Prostate gland (tissue), 2 donors: ENCODE data around the gene SRP9. TPM values are rescaled to one million over a fixed set of nuclear protein-coding genes. Genes with fewer than 3 reads are reported as not detected.

Source experiments
- DNase-seq: peaks from one replicate; pipeline ENCODE4 v3.0.0-alpha.2; 2019; ENCODE audit warnings: low spot score
- H3K27ac ChIP-seq, 2 donors: fragments of 200-600 bp; sonication (generic); 2 replicates each; pipeline ENCODE4 v1.5.1; 2017 to 2019
- H3K27me3 ChIP-seq: fragments of 200-600 bp; sonication (generic); replicated peaks from 2 replicates; pipeline ENCODE4 v1.5.1; 2019; ENCODE audit not compliant: insufficient read depth
- H3K36me3 ChIP-seq, 2 donors: fragments of 200-600 bp; sonication (generic); 1 replicate in 1 of 2; 2 replicates in 1 of 2; pipeline versions ENCODE4 v1.5.1 to v1.8.1; 2017 to 2019
- H3K4me1 ChIP-seq: fragments of 200-600 bp; sonication (generic); replicated peaks from 2 replicates; pipeline ENCODE4 v1.5.1; 2019
- H3K4me3 ChIP-seq, 2 donors: fragments of 200-600 bp; sonication (generic); 2 replicates each; pipeline ENCODE4 v1.5.1; 2017 to 2019
- H3K9me3 ChIP-seq: fragments of 200-600 bp; sonication (generic); 2 replicates; pipeline ENCODE4 v1.5.1; 2017
- POLR2A ChIP-seq: fragments of 450-650 bp; IDR thresholded peaks from one replicate; pipeline ENCODE4 v1.6.1; 2016; ENCODE audit warnings: antibody characterized with exemption, mild to moderate bottlenecking
- POLR2AphosphoS5 ChIP-seq: sonication (generic); formaldehyde crosslinking; IDR thresholded peaks from one replicate; pipeline ENCODE4 v1.6.1; 2017; ENCODE audit warnings: antibody characterized with exemption
- whole genome bisulfite sequencing: methylation state at CpG from one replicate; pipeline ENCODE4 v1.1.5; 2018; 5-methylcytosine and 5-hydroxymethylcytosine counted together
- intact Hi-C: fragments of 100-400 bp; cut with DNase I; formaldehyde crosslinking; loops from one replicate; pipeline ENCODE4 v1.14.2; 2022
- total RNA-seq, 2 donors: library from RNA; depleted of rRNA; stranded (reverse); fragments of >200 nt; gene quantifications; one replicate each; pipeline ENCODE4 v1.1.0, GENCODE V29; 2016
- TF ChIP-seq, protein P1 (sequence below), 4 experiments: fragments of 200-600 bp in 2 of 4; fragments of 450-650 bp in 2 of 4; sonication (generic) in 2 of 4; IDR thresholded peaks; 1 replicate in 3 of 4; 2 replicates in 1 of 4; pipeline ENCODE4 v1.5.1; 2016 to 2019; ENCODE audit warnings: antibody characterized with exemption in 4 of 4, mild to moderate bottlenecking in 2 of 4, moderate library complexity in 2 of 4

Gene SRP9
- total RNA-seq, 2 donors from 2014 or later, result 168 to 324 TPM

DNA sequence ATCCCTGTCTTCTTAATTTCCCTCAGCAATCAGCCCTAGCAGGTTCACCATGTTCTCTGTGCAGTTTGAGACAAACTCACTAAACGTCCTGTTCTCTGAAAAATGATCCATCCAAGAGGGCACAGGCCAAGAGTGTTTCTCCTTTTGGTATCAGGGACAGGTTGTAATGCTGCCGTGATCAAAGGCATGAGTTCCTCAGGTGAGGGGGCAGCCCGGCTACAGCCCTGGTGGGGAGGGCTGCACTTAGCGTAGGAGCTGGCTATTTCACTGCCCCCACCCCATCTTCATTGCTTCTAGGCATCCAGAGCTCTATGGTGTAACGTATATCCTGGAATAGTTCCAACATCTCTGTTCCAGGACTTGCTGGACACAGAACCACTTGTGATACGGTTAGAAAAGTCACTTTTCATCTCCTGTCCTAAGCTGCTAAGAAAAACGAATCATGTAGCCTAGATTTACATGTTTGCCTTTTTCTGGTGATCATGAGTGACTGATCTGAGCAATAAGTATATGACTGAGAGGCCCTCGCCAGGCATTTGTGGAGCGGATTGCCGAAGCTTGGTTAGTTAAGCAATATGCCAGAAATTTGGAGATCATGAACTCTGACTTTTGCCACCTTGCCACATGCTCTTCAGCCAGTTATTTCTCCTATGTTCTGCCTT, 41.1 kb upstream of the SRP9 start:
- no peaks in the 10 kb centered on the region for H3K27me3 ChIP-seq
- intact Hi-C loops, result no loop called here
- H3K27ac ChIP-seq, result peak overlapping the region; percentile 32 to 55
- no peak for TF ChIP-seq POLR2AphosphoS5
- TF ChIP-seq, protein P1, sequence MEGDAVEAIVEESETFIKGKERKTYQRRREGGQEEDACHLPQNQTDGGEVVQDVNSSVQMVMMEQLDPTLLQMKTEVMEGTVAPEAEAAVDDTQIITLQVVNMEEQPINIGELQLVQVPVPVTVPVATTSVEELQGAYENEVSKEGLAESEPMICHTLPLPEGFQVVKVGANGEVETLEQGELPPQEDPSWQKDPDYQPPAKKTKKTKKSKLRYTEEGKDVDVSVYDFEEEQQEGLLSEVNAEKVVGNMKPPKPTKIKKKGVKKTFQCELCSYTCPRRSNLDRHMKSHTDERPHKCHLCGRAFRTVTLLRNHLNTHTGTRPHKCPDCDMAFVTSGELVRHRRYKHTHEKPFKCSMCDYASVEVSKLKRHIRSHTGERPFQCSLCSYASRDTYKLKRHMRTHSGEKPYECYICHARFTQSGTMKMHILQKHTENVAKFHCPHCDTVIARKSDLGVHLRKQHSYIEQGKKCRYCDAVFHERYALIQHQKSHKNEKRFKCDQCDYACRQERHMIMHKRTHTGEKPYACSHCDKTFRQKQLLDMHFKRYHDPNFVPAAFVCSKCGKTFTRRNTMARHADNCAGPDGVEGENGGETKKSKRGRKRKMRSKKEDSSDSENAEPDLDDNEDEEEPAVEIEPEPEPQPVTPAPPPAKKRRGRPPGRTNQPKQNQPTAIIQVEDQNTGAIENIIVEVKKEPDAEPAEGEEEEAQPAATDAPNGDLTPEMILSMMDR (IDR thresholded peaks at IDR 0.05), result no peak
- no peak for TF ChIP-seq POLR2A
- no peaks in the 10 kb centered on the region for H3K9me3 ChIP-seq
- no peak overlapping the region for H3K4me3 ChIP-seq
- no peaks in the 10 kb centered on the region for H3K36me3 ChIP-seq
- 62% methylated on average over 10 of the region's 10 CpGs for WGBS
- H3K4me1 ChIP-seq, result no peaks in the 10 kb centered on the region
- DNase-seq, result no peak

DNA sequence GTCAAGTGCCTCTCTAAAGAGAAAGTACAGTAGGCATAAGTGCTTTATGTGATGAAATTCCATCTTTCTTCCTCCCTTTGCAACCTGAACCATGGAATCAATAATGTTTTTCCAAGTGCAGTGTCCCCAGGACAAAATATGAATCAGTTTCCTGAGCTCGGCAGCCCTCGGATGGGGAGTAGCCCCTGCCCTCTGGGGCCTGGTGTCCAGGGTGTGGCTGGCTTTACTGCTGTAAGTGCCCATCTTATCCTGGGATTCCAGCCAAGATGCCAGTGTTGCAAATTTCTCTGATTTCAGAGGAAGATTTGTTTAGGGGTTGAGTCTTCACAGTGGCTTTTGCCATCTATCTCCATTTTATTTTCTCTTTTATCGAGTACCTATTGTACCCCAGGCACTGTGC, 40.5 kb upstream of the SRP9 start:
- 53% methylated on average over 3 of the region's 3 CpGs for WGBS
- TF ChIP-seq, protein P1 (IDR thresholded peaks at IDR 0.05), result no peak
- TF ChIP-seq POLR2A, result no peak
- TF ChIP-seq POLR2AphosphoS5, result no peak
- no peaks in the 10 kb centered on the region for H3K36me3 ChIP-seq
- H3K27me3 ChIP-seq, result no peaks in the 10 kb centered on the region
- H3K4me3 ChIP-seq, result no peak overlapping the region
- no peak overlapping the region for H3K27ac ChIP-seq
- H3K9me3 ChIP-seq, result no peaks in the 10 kb centered on the region
- intact Hi-C loops, result no loop called here
- no peaks in the 10 kb centered on the region for H3K4me1 ChIP-seq
- no peak for DNase-seq

DNA sequence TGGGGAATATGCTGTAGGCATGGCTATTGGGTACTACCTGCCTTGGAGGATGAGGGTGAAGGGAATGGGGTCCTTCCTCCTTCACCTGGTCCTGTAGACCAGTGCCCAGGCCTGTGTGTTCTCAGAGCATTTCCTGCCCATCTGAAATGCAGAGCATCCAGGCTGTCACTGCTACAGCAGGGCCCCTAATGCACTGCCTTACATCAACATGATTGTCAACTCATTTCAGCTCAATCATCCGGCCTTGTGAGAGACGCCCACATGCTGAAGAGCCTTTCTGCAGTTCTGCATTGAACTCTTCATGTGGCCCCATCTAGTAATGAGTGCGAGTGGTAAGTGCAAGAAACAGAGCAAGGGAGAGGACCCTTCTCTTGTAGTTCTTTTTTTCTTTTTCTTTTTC, 39.8 kb upstream of the SRP9 start:
- H3K36me3 ChIP-seq, result no peaks in the 10 kb centered on the region
- no peaks in the 10 kb centered on the region for H3K27me3 ChIP-seq
- H3K4me3 ChIP-seq, result no peak overlapping the region
- H3K9me3 ChIP-seq, result no peaks in the 10 kb centered on the region
- WGBS, result 98% methylated on average over 3 of the region's 3 CpGs
- intact Hi-C loops, result no loop called here
- no peak for DNase-seq
- no peak overlapping the region for H3K27ac ChIP-seq
- H3K4me1 ChIP-seq, result no peaks in the 10 kb centered on the region
- TF ChIP-seq POLR2AphosphoS5, result no peak
- TF ChIP-seq, protein P1 (IDR thresholded peaks at IDR 0.05), result no peak
- TF ChIP-seq POLR2A, result no peak

DNA sequence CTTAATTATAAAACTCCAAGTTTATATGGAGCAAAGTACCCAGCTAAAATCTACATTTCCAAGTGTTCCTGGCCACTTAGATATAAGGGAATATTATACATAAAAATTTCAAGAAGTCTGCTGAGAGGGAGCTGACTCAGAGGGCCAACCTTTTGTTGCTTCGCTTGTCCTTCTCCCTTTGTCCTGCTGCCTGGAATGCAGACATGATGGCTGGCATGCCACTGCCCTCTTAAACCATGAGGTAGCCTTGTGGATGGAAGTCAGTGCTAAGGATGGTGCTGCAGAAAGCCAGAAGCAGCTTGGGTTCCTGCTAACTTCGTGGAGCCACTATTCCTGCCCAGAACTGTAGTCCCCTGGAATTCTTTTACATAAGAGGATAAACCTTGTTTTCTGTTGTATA, 38.9 kb upstream of the SRP9 start:
- intact Hi-C loops, result no loop called here
- WGBS, result 90% methylated on average over 2 of the region's 2 CpGs
- no peak overlapping the region for H3K4me3 ChIP-seq
- no peaks in the 10 kb centered on the region for H3K36me3 ChIP-seq
- TF ChIP-seq, protein P1 (IDR thresholded peaks at IDR 0.05), result no peak
- no peak for TF ChIP-seq POLR2A
- TF ChIP-seq POLR2AphosphoS5, result no peak
- no peaks in the 10 kb centered on the region for H3K9me3 ChIP-seq
- no peak overlapping the region for H3K27ac ChIP-seq
- no peaks in the 10 kb centered on the region for H3K4me1 ChIP-seq
- no peak for DNase-seq
- H3K27me3 ChIP-seq, result no peaks in the 10 kb centered on the region

DNA sequence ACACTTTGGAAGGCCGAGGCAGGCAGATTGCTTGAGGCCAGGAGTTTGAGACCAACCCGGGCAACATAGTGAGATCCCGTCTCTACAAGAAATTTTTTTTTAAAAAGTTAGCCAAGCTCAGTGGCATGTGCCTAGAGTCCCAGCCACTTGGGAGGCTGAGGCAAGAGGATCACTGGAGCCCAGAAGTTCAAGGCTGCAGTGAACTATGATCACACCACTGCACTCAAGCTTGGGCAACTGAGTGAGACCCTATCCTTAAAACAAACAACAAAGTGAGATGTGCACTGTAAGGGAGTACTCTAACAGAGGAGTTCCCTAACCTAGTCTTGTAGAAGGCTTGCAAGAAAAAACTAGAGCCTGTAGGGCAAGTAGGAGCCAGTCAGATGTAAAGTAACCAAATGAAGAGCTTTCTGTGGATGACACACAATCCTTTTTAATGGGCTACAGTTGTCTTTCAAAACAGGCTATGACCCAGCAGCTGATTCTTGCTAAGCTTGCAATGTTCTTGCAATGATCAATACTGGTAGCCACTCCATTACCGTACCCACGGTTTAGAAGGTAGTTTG, 38.0 kb upstream of the SRP9 start:
- TF ChIP-seq, protein P1 (IDR thresholded peaks at IDR 0.05), result no peak
- no peak for TF ChIP-seq POLR2A
- TF ChIP-seq POLR2AphosphoS5, result no peak
- H3K4me1 ChIP-seq, result no peaks in the 10 kb centered on the region
- H3K9me3 ChIP-seq, result no peaks in the 10 kb centered on the region
- H3K27me3 ChIP-seq, result no peaks in the 10 kb centered on the region
- no peaks in the 10 kb centered on the region for H3K36me3 ChIP-seq
- intact Hi-C loops, result no loop called here
- 95% methylated on average over 5 of the region's 5 CpGs for WGBS
- no peak for DNase-seq
- H3K4me3 ChIP-seq, result no peak overlapping the region
- no peak overlapping the region for H3K27ac ChIP-seq
